HepG2 (cell line): ENCODE data around the gene MMP28. TPM values are rescaled to one million over a fixed set of nuclear protein-coding genes. Genes with fewer than 3 reads are reported as not detected.

ENCODE experiments used
- GZF1 ChIP-seq: sonication (generic); formaldehyde crosslinking; IDR thresholded peaks from 2 replicates; pipeline ENCODE4 v1.5.1; 2020; ENCODE audit warnings: mild to moderate bottlenecking, missing genetic modification reagents
- HHEX ChIP-seq: IDR thresholded peaks from 2 replicates; pipeline ENCODE4 v1.6.1; 2016; ENCODE audit warnings: control low read depth
- JUND ChIP-seq: sonication (generic); formaldehyde crosslinking; IDR thresholded peaks from 2 replicates; pipeline ENCODE4 v1.8.0; 2022; ENCODE audit warnings: mild to moderate bottlenecking, missing genetic modification reagents
- KAT2B ChIP-seq: fragments of 150-350 bp; IDR thresholded peaks from 2 replicates; pipeline ENCODE4 v1.6.1; 2014; ENCODE audit warnings: low read depth, low read length, borderline replicate concordance
- KLF15 ChIP-seq: sonication (generic); formaldehyde crosslinking; IDR thresholded peaks from 2 replicates; pipeline ENCODE4 v1.8.1; 2023; ENCODE audit warnings: borderline replicate concordance, mild to moderate bottlenecking, inconsistent platforms, missing genetic modification reagents, mixed read lengths
- NFATC3 ChIP-seq: sonication (generic); formaldehyde crosslinking; IDR thresholded peaks from 2 replicates; pipeline ENCODE4 v1.5.1; 2020; ENCODE audit warnings: mild to moderate bottlenecking, missing genetic modification reagents
- NFIB ChIP-seq: sonication (generic); formaldehyde crosslinking; IDR thresholded peaks from 2 replicates; pipeline ENCODE4 v1.9.0; 2021; ENCODE audit warnings: missing genetic modification reagents, mild to moderate bottlenecking, borderline replicate concordance
- PHF8 ChIP-seq: sonication (generic); formaldehyde crosslinking; IDR thresholded peaks from 2 replicates; pipeline ENCODE4 v1.5.0; 2020; ENCODE audit warnings: missing genetic modification reagents
- SALL1 ChIP-seq: sonication (generic); formaldehyde crosslinking; IDR thresholded peaks from 2 replicates; pipeline ENCODE4 v1.8.0; 2022; ENCODE audit warnings: mild to moderate bottlenecking, missing genetic modification reagents
- ZFP1 ChIP-seq: IDR thresholded peaks from 2 replicates; pipeline ENCODE4 v1.6.1; 2016
- ZNF280D ChIP-seq: sonication (generic); formaldehyde crosslinking; IDR thresholded peaks from 2 replicates; pipeline ENCODE4 v1.5.1; 2020; ENCODE audit warnings: mild to moderate bottlenecking, missing genetic modification reagents
- ZNF460 ChIP-seq: sonication (generic); formaldehyde crosslinking; IDR thresholded peaks from 2 replicates; pipeline ENCODE4 v1.5.1; 2020; ENCODE audit warnings: missing genetic modification reagents, mild to moderate bottlenecking, borderline replicate concordance
- ZNF563 ChIP-seq: sonication (generic); formaldehyde crosslinking; IDR thresholded peaks from 2 replicates; pipeline ENCODE4 v1.8.0; 2022; ENCODE audit warnings: mild to moderate bottlenecking, moderate library complexity, missing genetic modification reagents
- ZNF709 ChIP-seq: sonication (generic); formaldehyde crosslinking; IDR thresholded peaks from 2 replicates; pipeline ENCODE4 v1.5.0; 2020; ENCODE audit warnings: mild to moderate bottlenecking, missing genetic modification reagents
- ZNF772 ChIP-seq: sonication (generic); formaldehyde crosslinking; IDR thresholded peaks from 2 replicates; pipeline ENCODE4 v1.5.0; 2020; ENCODE audit warnings: mild to moderate bottlenecking, missing genetic modification reagents
- polyA plus RNA-seq, 8 experiments: library from polyadenylated mRNA; depleted of rRNA in 3 of 8; stranded (reverse) in 7 of 8; unstranded in 1 of 8; fragments of >200 nt; fragmentation: Illumina TruSeq in 4 of 8; extraction: Trizol in 4 of 8; gene quantifications; 2 replicates each; pipeline versions ENCODE4 v1.2.1 to v1.2.3, GENCODE V29; 2011 to 2016; ENCODE audit warnings: low read depth in 4 of 8, missing spikeins in 1 of 8, mixed read lengths in 1 of 8; ENCODE audit not compliant: insufficient read depth in 1 of 8
- total RNA-seq, 5 experiments: library from RNA; depleted of rRNA; stranded (reverse); fragments of >200 nt; fragmentation: Illumina TruSeq; extraction: Trizol; gene quantifications; 2 replicates each; pipeline ENCODE4 v1.2.3, GENCODE V29; 2016; ENCODE audit warnings: low read depth in 1 of 5
- TF ChIP-seq, protein P1 (sequence below): sonication (generic); formaldehyde crosslinking; IDR thresholded peaks from 2 replicates; pipeline ENCODE4 v1.5.0; 2020; ENCODE audit warnings: mild to moderate bottlenecking, missing genetic modification reagents
- TF ChIP-seq, protein P2 (sequence below): sonication (generic); formaldehyde crosslinking; IDR thresholded peaks from 2 replicates; pipeline ENCODE4 v1.9.0; 2021; ENCODE audit warnings: mild to moderate bottlenecking, missing genetic modification reagents

MMP28 gene
- total and polyA plus RNA-seq, 2 of the 13 experiments (the other 11 are each of a cell fraction or from before 2014, with no cell fraction given) = not detected

DNA sequence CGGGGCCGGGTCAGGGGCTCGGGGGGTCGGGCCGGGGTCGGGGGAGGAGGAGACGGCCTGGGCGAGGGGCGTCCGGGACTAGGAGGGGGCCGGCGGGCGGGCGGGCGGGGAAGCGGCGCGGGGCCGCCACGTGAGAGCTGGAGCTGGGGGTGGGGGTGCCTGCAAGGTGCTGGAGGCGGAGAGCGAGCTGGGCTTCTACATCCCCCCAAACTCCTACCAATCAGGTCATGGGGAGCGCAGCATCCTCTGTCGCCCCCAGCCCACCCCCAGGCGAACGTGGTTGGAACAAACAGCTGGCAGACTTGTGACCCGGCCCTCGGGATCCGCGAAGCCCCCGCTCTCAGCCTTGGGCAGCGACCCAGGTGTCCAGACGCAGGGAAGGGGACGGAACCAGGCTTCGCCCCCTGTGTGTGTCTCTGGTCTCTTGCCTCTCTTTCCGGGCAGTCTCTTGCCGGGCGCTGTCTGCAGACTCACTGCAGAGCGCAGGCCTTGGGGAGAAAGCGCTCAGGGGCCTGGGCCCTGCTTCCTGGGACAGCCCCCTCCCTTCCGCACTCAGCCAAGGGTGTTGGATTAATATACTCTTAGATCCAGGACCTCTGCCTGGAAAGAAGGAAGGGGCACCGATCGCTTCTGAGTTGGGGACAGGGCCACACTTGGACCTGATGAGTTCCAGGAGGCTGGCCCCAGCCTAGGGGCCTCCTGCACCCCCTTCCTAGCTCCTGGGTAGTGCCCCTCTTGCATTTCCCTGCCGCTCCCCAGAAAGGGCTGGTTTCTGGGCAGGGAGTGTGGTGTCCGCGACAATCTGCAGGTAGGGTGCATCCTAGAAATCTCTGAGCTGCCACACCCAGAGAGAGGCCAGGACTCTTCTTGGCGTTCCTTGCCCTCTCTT, 63.3 kb downstream of the MMP28 start (continued):
- TF ChIP-seq, protein P1, sequence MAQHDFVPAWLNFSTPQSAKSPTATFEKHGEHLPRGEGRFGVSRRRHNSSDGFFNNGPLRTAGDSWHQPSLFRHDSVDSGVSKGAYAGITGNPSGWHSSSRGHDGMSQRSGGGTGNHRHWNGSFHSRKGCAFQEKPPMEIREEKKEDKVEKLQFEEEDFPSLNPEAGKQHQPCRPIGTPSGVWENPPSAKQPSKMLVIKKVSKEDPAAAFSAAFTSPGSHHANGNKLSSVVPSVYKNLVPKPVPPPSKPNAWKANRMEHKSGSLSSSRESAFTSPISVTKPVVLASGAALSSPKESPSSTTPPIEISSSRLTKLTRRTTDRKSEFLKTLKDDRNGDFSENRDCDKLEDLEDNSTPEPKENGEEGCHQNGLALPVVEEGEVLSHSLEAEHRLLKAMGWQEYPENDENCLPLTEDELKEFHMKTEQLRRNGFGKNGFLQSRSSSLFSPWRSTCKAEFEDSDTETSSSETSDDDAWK (CRISPR knock-in tag) = no peak
- TF ChIP-seq ZNF280D (CRISPR knock-in tag) (no peak), ZNF460 (CRISPR knock-in tag) (no peak), PHF8 (CRISPR knock-in tag) (no peak; the same call in 1 of the 2 replicates), JUND (no peak), KLF15 (no peak), ZNF772 (CRISPR knock-in tag) (no peak), GZF1 (CRISPR knock-in tag) (no peak), ZNF709 (CRISPR knock-in tag) (no peak), SALL1 (CRISPR knock-in tag) (peak; percentile 26; the same call in 1 of the 2 replicates), NFIB (CRISPR knock-in tag) (no peak), NFATC3 (CRISPR knock-in tag) (no peak), ZNF563 (CRISPR knock-in tag) (no peak), HHEX (CRISPR knock-in tag) (no peak), ZFP1 (CRISPR knock-in tag) (no peak), KAT2B (no peak)
- TF ChIP-seq, protein P2, sequence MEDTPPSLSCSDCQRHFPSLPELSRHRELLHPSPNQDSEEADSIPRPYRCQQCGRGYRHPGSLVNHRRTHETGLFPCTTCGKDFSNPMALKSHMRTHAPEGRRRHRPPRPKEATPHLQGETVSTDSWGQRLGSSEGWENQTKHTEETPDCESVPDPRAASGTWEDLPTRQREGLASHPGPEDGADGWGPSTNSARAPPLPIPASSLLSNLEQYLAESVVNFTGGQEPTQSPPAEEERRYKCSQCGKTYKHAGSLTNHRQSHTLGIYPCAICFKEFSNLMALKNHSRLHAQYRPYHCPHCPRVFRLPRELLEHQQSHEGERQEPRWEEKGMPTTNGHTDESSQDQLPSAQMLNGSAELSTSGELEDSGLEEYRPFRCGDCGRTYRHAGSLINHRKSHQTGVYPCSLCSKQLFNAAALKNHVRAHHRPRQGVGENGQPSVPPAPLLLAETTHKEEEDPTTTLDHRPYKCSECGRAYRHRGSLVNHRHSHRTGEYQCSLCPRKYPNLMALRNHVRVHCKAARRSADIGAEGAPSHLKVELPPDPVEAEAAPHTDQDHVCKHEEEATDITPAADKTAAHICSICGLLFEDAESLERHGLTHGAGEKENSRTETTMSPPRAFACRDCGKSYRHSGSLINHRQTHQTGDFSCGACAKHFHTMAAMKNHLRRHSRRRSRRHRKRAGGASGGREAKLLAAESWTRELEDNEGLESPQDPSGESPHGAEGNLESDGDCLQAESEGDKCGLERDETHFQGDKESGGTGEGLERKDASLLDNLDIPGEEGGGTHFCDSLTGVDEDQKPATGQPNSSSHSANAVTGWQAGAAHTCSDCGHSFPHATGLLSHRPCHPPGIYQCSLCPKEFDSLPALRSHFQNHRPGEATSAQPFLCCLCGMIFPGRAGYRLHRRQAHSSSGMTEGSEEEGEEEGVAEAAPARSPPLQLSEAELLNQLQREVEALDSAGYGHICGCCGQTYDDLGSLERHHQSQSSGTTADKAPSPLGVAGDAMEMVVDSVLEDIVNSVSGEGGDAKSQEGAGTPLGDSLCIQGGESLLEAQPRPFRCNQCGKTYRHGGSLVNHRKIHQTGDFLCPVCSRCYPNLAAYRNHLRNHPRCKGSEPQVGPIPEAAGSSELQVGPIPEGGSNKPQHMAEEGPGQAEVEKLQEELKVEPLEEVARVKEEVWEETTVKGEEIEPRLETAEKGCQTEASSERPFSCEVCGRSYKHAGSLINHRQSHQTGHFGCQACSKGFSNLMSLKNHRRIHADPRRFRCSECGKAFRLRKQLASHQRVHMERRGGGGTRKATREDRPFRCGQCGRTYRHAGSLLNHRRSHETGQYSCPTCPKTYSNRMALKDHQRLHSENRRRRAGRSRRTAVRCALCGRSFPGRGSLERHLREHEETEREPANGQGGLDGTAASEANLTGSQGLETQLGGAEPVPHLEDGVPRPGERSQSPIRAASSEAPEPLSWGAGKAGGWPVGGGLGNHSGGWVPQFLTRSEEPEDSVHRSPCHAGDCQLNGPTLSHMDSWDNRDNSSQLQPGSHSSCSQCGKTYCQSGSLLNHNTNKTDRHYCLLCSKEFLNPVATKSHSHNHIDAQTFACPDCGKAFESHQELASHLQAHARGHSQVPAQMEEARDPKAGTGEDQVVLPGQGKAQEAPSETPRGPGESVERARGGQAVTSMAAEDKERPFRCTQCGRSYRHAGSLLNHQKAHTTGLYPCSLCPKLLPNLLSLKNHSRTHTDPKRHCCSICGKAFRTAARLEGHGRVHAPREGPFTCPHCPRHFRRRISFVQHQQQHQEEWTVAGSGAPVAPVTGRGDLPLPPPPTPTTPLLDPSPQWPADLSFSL (CRISPR knock-in tag) = no peak
